Stimulated activated CD4-positive, alpha-beta T cell treated with anti-CD3 and anti-CD28 coated beads, Interleukin-12 subunit alpha, Interleukin-12 subunit beta, amount 100 ng/mL, for 24 hours (primary cell): ENCODE results near the gene CCDC27.

Source experiments
- DNase-seq, 2 experiments: peaks; one replicate each; pipeline ENCODE4 v3.0.0-alpha.2; 2020; ENCODE audit warnings: low read depth in 2 of 2

Gene CCDC27

GRCh38 chr1:3753656-3754454 lies 1.6 kb downstream of the CCDC27 start:
- no peak for DNase-seq

GRCh38 chr1:3756394-3756793 lies 4.1 kb downstream of the CCDC27 start:
- no peak for DNase-seq

- no peak for DNase-seq
Observed at GRCh38 chr1:3759164-3759563, 6.9 kb downstream of the CCDC27 start.

GRCh38 chr1:3759796-3760195 lies 7.5 kb downstream of the CCDC27 start:
- no peak for DNase-seq

GRCh38 chr1:3761296-3762010 lies 9.2 kb downstream of the CCDC27 start:
- no peak for DNase-seq

GRCh38 chr1:3762151-3762872 lies 10.1 kb downstream of the CCDC27 start:
- DNase-seq = no peak

GRCh38 chr1:3762873-3763228 lies 10.6 kb downstream of the CCDC27 start:
- DNase-seq = no peak

- no peak for DNase-seq
Observed at GRCh38 chr1:3763351-3764125, 11.3 kb downstream of the CCDC27 start.

DNA sequence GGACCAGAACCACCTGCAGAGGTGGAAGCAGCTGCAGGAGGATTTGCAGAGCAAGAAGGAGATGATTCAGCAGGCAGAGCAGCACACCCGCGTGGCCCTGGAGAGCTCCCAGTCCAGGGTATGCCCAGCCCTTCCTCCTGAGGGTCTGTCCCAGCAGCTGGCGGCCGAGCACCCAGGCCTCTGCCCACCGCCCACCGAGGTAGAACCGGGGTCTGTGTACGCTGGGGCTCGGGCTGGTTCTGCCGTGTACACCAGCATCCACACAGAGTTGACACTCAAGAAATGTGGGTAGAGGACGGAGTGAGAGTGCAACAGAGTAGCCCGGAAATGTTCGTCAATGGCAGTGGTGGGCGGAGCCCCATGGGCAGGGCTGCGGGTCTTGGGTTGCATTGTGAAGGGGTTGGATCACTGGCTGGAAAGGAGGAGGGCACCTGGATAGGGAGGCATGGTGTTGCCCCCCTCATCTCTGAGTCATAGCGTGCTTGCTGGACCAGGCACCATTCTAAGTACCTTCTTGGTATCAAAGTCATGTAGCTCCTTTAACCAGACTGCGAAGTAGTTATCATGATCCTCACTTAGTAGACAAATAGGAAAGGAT lies 15.2 kb downstream of the CCDC27 start:
- DNase-seq = no peak

GRCh38 chr1:3768811-3769390 lies 16.7 kb downstream of the CCDC27 start:
- DNase-seq = no peak

GRCh38 chr1:3770047-3770765 lies 18.0 kb downstream of the CCDC27 start:
- DNase-seq = no peak

DNA sequence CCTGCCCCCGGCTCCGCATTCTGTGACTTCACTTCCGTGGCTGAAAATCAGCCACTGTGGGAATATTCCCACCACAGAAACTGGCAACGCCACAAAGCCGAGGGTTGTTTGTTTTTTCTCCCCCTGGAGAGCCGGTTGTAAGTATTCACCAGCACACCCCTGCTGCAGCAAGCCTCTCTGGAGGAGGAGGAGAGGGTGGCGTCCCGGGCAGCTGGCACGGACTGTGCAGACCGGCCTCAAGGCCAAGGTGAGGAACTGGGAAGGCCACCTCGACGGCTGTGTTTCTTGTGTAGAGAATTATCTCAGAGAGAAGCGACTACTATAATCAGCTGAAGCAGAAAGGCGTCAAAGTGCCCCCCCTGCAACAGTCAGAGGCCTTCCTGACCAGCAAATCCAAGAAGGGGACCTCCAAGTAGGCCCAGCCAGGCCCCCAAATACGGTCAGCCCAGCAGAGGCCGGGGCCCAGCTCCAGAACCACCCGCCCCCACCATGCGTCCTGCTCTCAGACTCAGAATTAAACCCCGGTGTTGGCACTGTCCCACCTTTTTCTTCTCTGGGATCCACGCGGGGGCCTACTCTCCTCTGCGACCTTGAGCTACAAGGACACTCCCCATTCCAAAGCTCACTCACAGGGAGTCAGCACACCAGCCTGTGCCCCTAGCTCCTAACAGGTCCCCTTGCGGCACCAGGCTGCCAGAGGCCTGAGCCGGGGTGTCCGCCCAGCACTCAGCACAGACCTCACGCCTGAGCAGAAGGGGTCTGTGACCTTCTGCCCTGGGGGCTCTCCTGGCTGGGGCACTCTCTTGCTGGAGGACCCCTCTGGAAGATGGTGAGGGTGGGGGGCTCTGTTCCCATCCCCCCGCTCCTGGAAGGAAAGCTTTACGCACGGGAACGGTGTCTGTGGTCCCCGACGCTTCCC lies 19.1 kb downstream of the CCDC27 start:
- DNase-seq = no peak

- peak; percentile 70 to 90 for DNase-seq
Observed at GRCh38 chr1:3772027-3772714, 19.9 kb downstream of the CCDC27 start.

GRCh38 chr1:3772715-3773571 lies 20.7 kb downstream of the CCDC27 start, which contains the start of gene SMIM1:
Gene SMIM1, plus strand, starts transcription at chr1:3772749. Its CDS starts 2,625 bp downstream, at chr1:3775374.
- DNase-seq = no peak

GRCh38 chr1:3773572-3774275 lies 21.5 kb downstream of the CCDC27 start:
- DNase-seq = no peak

DNA sequence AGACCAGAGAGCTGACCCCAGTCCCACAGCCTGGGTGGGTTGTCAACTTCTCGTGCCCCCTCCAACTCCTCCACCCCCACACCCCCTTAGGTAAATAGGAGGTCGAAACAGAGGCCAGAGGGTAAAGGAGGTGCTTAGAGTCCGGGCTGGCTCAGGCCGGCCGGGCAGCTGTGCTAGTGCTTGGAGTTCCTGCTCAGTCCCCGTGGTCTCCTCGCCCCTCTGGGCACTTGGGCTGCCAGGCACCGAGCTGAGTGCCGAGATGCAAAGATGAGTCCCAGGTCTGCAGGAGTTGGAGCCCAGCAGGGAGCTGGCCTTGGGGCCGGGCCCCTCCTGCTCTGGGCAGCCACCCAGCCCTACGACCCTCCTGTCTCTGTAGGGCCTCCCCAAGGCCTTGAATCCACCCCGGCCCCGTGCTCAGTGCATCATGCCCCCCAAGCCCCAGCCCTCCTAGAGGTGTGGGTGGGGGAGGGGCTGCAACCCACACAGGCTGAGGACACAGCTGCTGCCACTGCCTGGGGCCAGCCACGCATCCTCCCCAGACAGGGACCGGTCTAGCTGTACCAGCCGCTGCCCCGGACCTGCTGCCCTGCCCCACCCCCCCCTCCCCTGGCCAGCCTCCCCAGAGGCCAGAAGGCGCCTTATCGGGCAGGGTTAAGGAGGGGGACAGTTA lies 22.2 kb downstream of the CCDC27 start:
- DNase-seq = no peak
